H1 (cell line): ENCODE data around the gene RIT2. TPM values are rescaled to one million over a fixed set of nuclear protein-coding genes. Genes with fewer than 3 reads are reported as not detected.

Experiments used
- CTCF ChIA-PET: fragments of 300-600 bp; sonication (Branson Sonifier 250); formaldehyde crosslinking; loops from one replicate; lab custom pipeline; 2021; ENCODE audit not compliant: partially characterized antibody; lab: Charles Lee
- POLR2A ChIA-PET: fragments of 300-600 bp; sonication (Branson Sonifier 250); formaldehyde crosslinking; loops from one replicate; lab custom pipeline; 2021; ENCODE audit warnings: inconsistent platforms; ENCODE audit not compliant: partially characterized antibody; lab: Charles Lee
- DNase-seq, 2 experiments: peaks; one replicate each; pipeline versions ENCODE4 v3.0.0 to v3.0.0-alpha.2; 2010 to 2022; ENCODE audit warnings: low spot score in 2 of 2, low read depth in 1 of 2, mixed read lengths in 1 of 2
- FAIRE-seq: peaks from 2 replicates; lab custom pipeline; 2011; peaks lifted over from hg19 to GRCh38; lab: Jason Lieb, UNC
- H2AFZ ChIP-seq: 2 replicates; pipeline ENCODE4 v1.8.1; 2012; ENCODE audit warnings: low read length, inconsistent platforms
- H2AK5ac ChIP-seq: 2 replicates; pipeline ENCODE4 v1.6.1; 2013; ENCODE audit warnings: low read depth, low read length
- H2BK120ac ChIP-seq: replicated peaks from 2 replicates; pipeline ENCODE3; 2013; ENCODE audit warnings: low read depth, low read length, inconsistent platforms
- H2BK12ac ChIP-seq: 2 replicates; pipeline ENCODE4 v1.6.1; 2013; ENCODE audit warnings: low read depth, low read length
- H2BK15ac ChIP-seq: 2 replicates; pipeline ENCODE4 v1.6.1; 2013; ENCODE audit warnings: low read length
- H2BK20ac ChIP-seq: 2 replicates; pipeline ENCODE4 v1.6.1; 2013; ENCODE audit warnings: low read length
- H2BK5ac ChIP-seq: 2 replicates; pipeline ENCODE4 v1.6.1; 2013; ENCODE audit warnings: low read depth, low read length
- H3K14ac ChIP-seq: 2 replicates; pipeline ENCODE4 v1.6.1; 2013; ENCODE audit warnings: inconsistent platforms; ENCODE audit not compliant: insufficient read length
- H3K18ac ChIP-seq: 2 replicates; pipeline ENCODE4 v1.6.1; 2013; ENCODE audit warnings: low read length; ENCODE audit errors: extremely low read depth
- H3K23ac ChIP-seq: 2 replicates; pipeline ENCODE4 v1.6.1; 2013; ENCODE audit warnings: inconsistent platforms; ENCODE audit not compliant: insufficient read length
- H3K23me2 ChIP-seq: 2 replicates; pipeline ENCODE4 v1.6.1; 2013; ENCODE audit warnings: low read depth, low read length
- H3K27ac ChIP-seq: 2 replicates; pipeline ENCODE4 v1.6.1; 2011; ENCODE audit warnings: low read depth, low read length, inconsistent platforms
- H3K27me3 ChIP-seq, 4 experiments: replicated peaks in 1 of 4; 1 replicate in 1 of 4; 2 replicates in 3 of 4; pipeline versions ENCODE4 v1.6.1 to v1.8.1; 2011 to 2013; ENCODE audit warnings: low read length in 3 of 4, mild to moderate bottlenecking in 3 of 4, inconsistent platforms in 2 of 4, mixed read lengths in 2 of 4, moderate library complexity in 1 of 4; ENCODE audit not compliant: control insufficient read depth in 3 of 4, insufficient read depth in 3 of 4; ENCODE audit errors: extremely low read depth in 1 of 4
- H3K36me3 ChIP-seq, 4 experiments: 2 replicates each; pipeline versions ENCODE4 v1.6.1 to v1.8.1; 2011 to 2013; ENCODE audit warnings: mild to moderate bottlenecking in 4 of 4, low read length in 3 of 4, moderate library complexity in 2 of 4, control low read depth in 1 of 4, inconsistent platforms in 1 of 4; ENCODE audit not compliant: insufficient read depth in 4 of 4, control insufficient read depth in 2 of 4
- H3K4ac ChIP-seq: replicated peaks from 2 replicates; pipeline ENCODE3; 2013; ENCODE audit warnings: low read length, low read depth, mixed read lengths, inconsistent platforms; ENCODE audit not compliant: insufficient read length
- H3K4me1 ChIP-seq, 4 experiments: replicated peaks in 1 of 4; 1 replicate in 1 of 4; 2 replicates in 3 of 4; pipeline versions ENCODE4 v1.6.1 to v1.8.1; 2011 to 2013; ENCODE audit warnings: low read length in 3 of 4, inconsistent platforms in 2 of 4, mixed read lengths in 1 of 4; ENCODE audit not compliant: insufficient read depth in 4 of 4, control insufficient read depth in 3 of 4
- H3K4me2 ChIP-seq, 2 experiments: 2 replicates each; pipeline versions ENCODE4 v1.6.1 to v1.8.1; 2011 to 2013; ENCODE audit warnings: low read depth in 2 of 2, low read length in 2 of 2, control low read depth in 1 of 2, inconsistent platforms in 1 of 2, mild to moderate bottlenecking in 1 of 2; ENCODE audit not compliant: insufficient read depth in 1 of 2
- H3K4me3 ChIP-seq, 4 experiments: fragments of 200-600, 300-600 bp in 1 of 4; sonication (generic), shearing (Covaris generic), sonication (Bioruptor Twin) in 1 of 4; 2 replicates each; pipeline versions ENCODE4 v1.5.1 to v1.8.1; 2011 to 2016; ENCODE audit warnings: low read length in 4 of 4, low read depth in 3 of 4, control low read depth in 2 of 4, inconsistent platforms in 2 of 4, mild to moderate bottlenecking in 2 of 4, mixed read lengths in 1 of 4, moderate library complexity in 1 of 4; ENCODE audit not compliant: insufficient read depth in 2 of 4; ENCODE audit errors: extremely low read depth in 1 of 4
- H3K56ac ChIP-seq: replicated peaks from 2 replicates; pipeline ENCODE3; 2013; ENCODE audit warnings: low read depth, mild to moderate bottlenecking, mixed read lengths, low read length, inconsistent platforms; ENCODE audit not compliant: insufficient read length
- H3K79me1 ChIP-seq: 2 replicates; pipeline ENCODE4 v1.6.1; 2013; ENCODE audit warnings: low read depth, low read length, control low read depth
- H3K79me2 ChIP-seq, 2 experiments: 2 replicates each; pipeline versions ENCODE4 v1.6.1 to v1.8.1; 2012 to 2013; ENCODE audit warnings: low read length in 2 of 2, mild to moderate bottlenecking in 2 of 2, inconsistent platforms in 1 of 2; ENCODE audit not compliant: insufficient read depth in 2 of 2, control insufficient read depth in 1 of 2
- H3K9ac ChIP-seq, 4 experiments: replicated peaks in 1 of 4; 1 replicate in 1 of 4; 2 replicates in 3 of 4; pipeline versions ENCODE4 v1.6.1 to v1.8.1; 2011 to 2013; ENCODE audit warnings: low read depth in 3 of 4, low read length in 3 of 4, control low read depth in 2 of 4, mild to moderate bottlenecking in 2 of 4, moderate library complexity in 2 of 4, inconsistent platforms in 1 of 4; ENCODE audit errors: extremely low read depth in 1 of 4
- H3K9me3 ChIP-seq, 2 experiments: 2 replicates each; pipeline versions ENCODE4 v1.6.1 to v1.8.1; 2012 to 2013; ENCODE audit warnings: mild to moderate bottlenecking in 2 of 2, moderate library complexity in 2 of 2, control low read depth in 1 of 2, inconsistent platforms in 1 of 2, low read depth in 1 of 2, low read length in 1 of 2, mixed read lengths in 1 of 2; ENCODE audit not compliant: insufficient read depth in 2 of 2
- H4K20me1 ChIP-seq, 2 experiments: replicated peaks in 1 of 2; 2 replicates each; pipeline versions ENCODE3 to v1.8.1; 2011 to 2013; ENCODE audit warnings: inconsistent platforms in 2 of 2, low read length in 2 of 2, mild to moderate bottlenecking in 1 of 2; ENCODE audit not compliant: insufficient read depth in 2 of 2, control insufficient read depth in 1 of 2
- H4K5ac ChIP-seq: 2 replicates; pipeline ENCODE4 v1.6.1; 2013; ENCODE audit warnings: low read length, low read depth, mixed read lengths, inconsistent platforms; ENCODE audit not compliant: insufficient read length
- H4K8ac ChIP-seq: 2 replicates; pipeline ENCODE4 v1.8.0; 2013; ENCODE audit warnings: mild to moderate bottlenecking, moderate library complexity, low read length, inconsistent platforms; ENCODE audit not compliant: insufficient read depth; ENCODE audit errors: extremely low read depth
- H4K91ac ChIP-seq: replicated peaks from 2 replicates; pipeline ENCODE3; 2013; ENCODE audit warnings: low read length, mixed read lengths, inconsistent platforms; ENCODE audit not compliant: insufficient read length
- BACH1 ChIP-seq: IDR thresholded peaks from 2 replicates; pipeline ENCODE4 v1.6.1; 2012; ENCODE audit warnings: low read length, improper control_type of control experiment
- BRCA1 ChIP-seq: IDR thresholded peaks from 2 replicates; pipeline ENCODE4 v1.6.1; 2012; ENCODE audit warnings: low read depth, low read length, improper control_type of control experiment
- CEBPB ChIP-seq: IDR thresholded peaks from 2 replicates; pipeline ENCODE4 v1.6.1; 2012; ENCODE audit warnings: low read depth, low read length
- CREB1 ChIP-seq: IDR thresholded peaks from 2 replicates; pipeline ENCODE4 v1.6.1; 2012; ENCODE audit warnings: inconsistent platforms
- HDAC6 ChIP-seq: IDR thresholded peaks from one replicate; pipeline ENCODE4 v1.7.1; 2012; ENCODE audit warnings: low read depth, mild to moderate bottlenecking, inconsistent platforms, low read length, moderate library complexity
- KDM1A ChIP-seq: fragments of 200-600, 300-600 bp; sonication (generic); IDR thresholded peaks from 2 replicates; pipeline ENCODE4 v1.7.1; 2016; ENCODE audit warnings: mild to moderate bottlenecking, low read length, borderline replicate concordance
- SAP30 ChIP-seq: fragments of 300-600 bp; sonication (generic); IDR thresholded peaks from 2 replicates; pipeline ENCODE4 v1.7.1; 2012; ENCODE audit warnings: low read length, moderate library complexity, mild to moderate bottlenecking, inconsistent platforms; ENCODE audit not compliant: insufficient read depth, insufficient replicate concordance
- SP2 ChIP-seq: IDR thresholded peaks from 2 replicates; pipeline ENCODE4 v1.6.1; 2012; ENCODE audit warnings: mild to moderate bottlenecking, low read length, inconsistent platforms
- SRF ChIP-seq: IDR thresholded peaks from 2 replicates; pipeline ENCODE4 v1.6.1; 2011; ENCODE audit warnings: mild to moderate bottlenecking, low read depth, low read length, moderate library complexity
- WGBS, 2 experiments: shearing (Covaris generic) in 1 of 2; methylation state at CpG; one replicate each; pipeline versions ENCODE4 v1.1.6 to v1.1.7; 2013 to 2015; ENCODE audit warnings: low lambda C conversion rate in 2 of 2, mixed read lengths in 2 of 2, inconsistent platforms in 1 of 2, low coverage in 1 of 2, missing lambda C conversion rate in 1 of 2; ENCODE audit not compliant: insufficient replicate concordance in 2 of 2, insufficient coverage in 1 of 2, insufficient read length in 1 of 2; ENCODE audit errors: extremely low coverage in 1 of 2, missing lambda C conversion rate in 1 of 2; 5-methylcytosine and 5-hydroxymethylcytosine counted together
- polyA plus RNA-seq, 7 experiments: library from polyadenylated mRNA; depleted of rRNA in 3 of 7; stranded (reverse) in 5 of 7; unstranded in 2 of 7; fragments of >200 nt in 5 of 7; fragments of 200-250 nt in 2 of 7; gene quantifications; 1 replicate in 5 of 7; 2 replicates in 1 of 7; 4 replicates in 1 of 7; pipeline versions ENCODE4 v1.2.1 to v1.2.3, GENCODE V29; 2011 to 2013; ENCODE audit warnings: missing spikeins in 2 of 7, mixed read lengths in 2 of 7
- total RNA-seq: library from RNA; stranded (reverse); fragmentation: NEBNext Ultra II Directional; extraction: Animal tissue kit (Norgen Biotek cat#: 25700); gene quantifications from 2 replicates; pipeline ENCODE4 v1.2.1, GENCODE V29; 2021
- TF ChIP-seq, protein P1 (sequence below): IDR thresholded peaks from 2 replicates; pipeline ENCODE4 v1.6.1; 2011; ENCODE audit warnings: low read length, improper control_type of control experiment
- TF ChIP-seq, protein P2 (sequence below), 3 experiments: IDR thresholded peaks; 1 replicate in 2 of 3; 2 replicates in 1 of 3; pipeline versions ENCODE4 v1.5.1 to v1.6.1; 2011; ENCODE audit warnings: low read length in 3 of 3, mild to moderate bottlenecking in 3 of 3, inconsistent platforms in 2 of 3, low read depth in 1 of 3, moderate library complexity in 1 of 3; ENCODE audit not compliant: insufficient read depth in 1 of 3; ENCODE audit errors: control extremely low read depth in 1 of 3

Gene RIT2
- total and polyA plus RNA-seq, 2 of the 8 experiments (the other 6 are each of a cell fraction or from before 2014, with no cell fraction given), result 0.67 to 3.2 TPM

- no peak overlapping the region for H3K27ac ChIP-seq
- no peak overlapping the region for H2BK20ac ChIP-seq
- no peak overlapping the region for H4K91ac ChIP-seq
- H3K23ac ChIP-seq, result no peak overlapping the region
- H3K4me3 ChIP-seq, result no peak overlapping the region
- H2BK5ac ChIP-seq, result no peak overlapping the region
- H2BK120ac ChIP-seq, result no peak overlapping the region
- H2AFZ ChIP-seq, result no peak overlapping the region
- no peaks in the 10 kb centered on the region for H4K20me1 ChIP-seq
- no peak overlapping the region for H2BK15ac ChIP-seq
- no peaks in the 10 kb centered on the region; a peak in 1 of 4 replicates for H3K9me3 ChIP-seq
- H3K36me3 ChIP-seq, result no peaks in the 10 kb centered on the region
- CTCF ChIA-PET, result interaction anchor here (0.7 to 1.5 kb wide), 2 partner anchors 15 to 475 kb away, joined by 3 to 6 read pairs; partner anchors contain the start of gene SYT4
- H3K9ac ChIP-seq, result no peak overlapping the region
- no peak overlapping the region for H2BK12ac ChIP-seq
- H4K5ac ChIP-seq, result no peak overlapping the region
- FAIRE-seq (no peak), DNase-seq (no peak)
- POLR2A ChIA-PET, result interaction anchor here (1.1 kb wide), 1 partner anchor 167 kb away, joined by 3 read pairs; no protein-coding TSS in a partner anchor
- no peak overlapping the region for H4K8ac ChIP-seq
- no peaks in the 10 kb centered on the region for H3K79me2 ChIP-seq
- no peak overlapping the region for H3K56ac ChIP-seq
- peaks cover 0 to 2% (median 0%) of the 10 kb centered on the region in 4 experiments; a peak in 1 of 7 replicates for H3K4me1 ChIP-seq
- no peaks in the 10 kb centered on the region for H3K27me3 ChIP-seq
- H2AK5ac ChIP-seq, result no peak overlapping the region
- H3K14ac ChIP-seq, result no peak overlapping the region
- H3K18ac ChIP-seq, result no peak overlapping the region
- WGBS, 2 experiments, result 90% methylated on average over 2 of the region's 2 CpGs; no CpG with 5 or more reads in 1 of the 2 experiments
- H3K4me2 ChIP-seq, result no peak overlapping the region
- H3K23me2 ChIP-seq, result no peaks in the 10 kb centered on the region
- H3K79me1 ChIP-seq, result no peaks in the 10 kb centered on the region
- no peak overlapping the region for H3K4ac ChIP-seq
- no peak for TF ChIP-seq BACH1
- TF ChIP-seq, protein P1, sequence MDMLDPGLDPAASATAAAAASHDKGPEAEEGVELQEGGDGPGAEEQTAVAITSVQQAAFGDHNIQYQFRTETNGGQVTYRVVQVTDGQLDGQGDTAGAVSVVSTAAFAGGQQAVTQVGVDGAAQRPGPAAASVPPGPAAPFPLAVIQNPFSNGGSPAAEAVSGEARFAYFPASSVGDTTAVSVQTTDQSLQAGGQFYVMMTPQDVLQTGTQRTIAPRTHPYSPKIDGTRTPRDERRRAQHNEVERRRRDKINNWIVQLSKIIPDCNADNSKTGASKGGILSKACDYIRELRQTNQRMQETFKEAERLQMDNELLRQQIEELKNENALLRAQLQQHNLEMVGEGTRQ, result no peak
- no peak for TF ChIP-seq HDAC6
- TF ChIP-seq BRCA1, result no peak
- TF ChIP-seq SAP30, result no peak
- TF ChIP-seq CEBPB, result no peak
- TF ChIP-seq KDM1A, result no peak
- no peak for TF ChIP-seq CREB1
- TF ChIP-seq SP2, result no peak
- TF ChIP-seq, protein P2, sequence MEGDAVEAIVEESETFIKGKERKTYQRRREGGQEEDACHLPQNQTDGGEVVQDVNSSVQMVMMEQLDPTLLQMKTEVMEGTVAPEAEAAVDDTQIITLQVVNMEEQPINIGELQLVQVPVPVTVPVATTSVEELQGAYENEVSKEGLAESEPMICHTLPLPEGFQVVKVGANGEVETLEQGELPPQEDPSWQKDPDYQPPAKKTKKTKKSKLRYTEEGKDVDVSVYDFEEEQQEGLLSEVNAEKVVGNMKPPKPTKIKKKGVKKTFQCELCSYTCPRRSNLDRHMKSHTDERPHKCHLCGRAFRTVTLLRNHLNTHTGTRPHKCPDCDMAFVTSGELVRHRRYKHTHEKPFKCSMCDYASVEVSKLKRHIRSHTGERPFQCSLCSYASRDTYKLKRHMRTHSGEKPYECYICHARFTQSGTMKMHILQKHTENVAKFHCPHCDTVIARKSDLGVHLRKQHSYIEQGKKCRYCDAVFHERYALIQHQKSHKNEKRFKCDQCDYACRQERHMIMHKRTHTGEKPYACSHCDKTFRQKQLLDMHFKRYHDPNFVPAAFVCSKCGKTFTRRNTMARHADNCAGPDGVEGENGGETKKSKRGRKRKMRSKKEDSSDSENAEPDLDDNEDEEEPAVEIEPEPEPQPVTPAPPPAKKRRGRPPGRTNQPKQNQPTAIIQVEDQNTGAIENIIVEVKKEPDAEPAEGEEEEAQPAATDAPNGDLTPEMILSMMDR (IDR thresholded peaks at IDR 0.05; ENCODE audit: control extremely low read depth in 1 of 3, insufficient read depth in 1 of 3, low read depth in 1 of 3, low read length in 3 of 3), result no peak
- no peak for TF ChIP-seq SRF
These were observed 313.8 kb downstream of the RIT2 start for GRCh38 chr18:42801706-42802105.
